Activated CD8-positive, alpha-beta memory T cell treated with anti-CD3 and anti-CD28 coated beads, Interleukin-2, amount 10 ng/mL, durations not matched to agents 7 days and 5 days (primary cell): ENCODE measurements around the gene PDIA6. TPM values are rescaled to one million over a fixed set of nuclear protein-coding genes. Genes with fewer than 3 reads are reported as not detected.

ENCODE experiments used
- ATAC-seq: fragments of 150-1000 bp; cut with Tn5 transposase; one replicate; pipeline ENCODE4 v1.10.0; 2021; ENCODE audit warnings: moderate library complexity
- CTCF ChIA-PET: fragments of 350-600 bp; sonication (Branson Sonifier 250); formaldehyde crosslinking; loops from one replicate; lab custom pipeline; 2021; ENCODE audit warnings: antibody characterized with exemption; lab: Charles Lee
- DNase-seq: peaks from one replicate; pipeline ENCODE4 v3.0.0-alpha.2; 2020
- H3K27ac Mint-ChIP-seq: one replicate; pipeline ENCODE4 v1.8.0; 2021; ENCODE audit warnings: mild to moderate bottlenecking, mixed read lengths
- H3K27me3 Mint-ChIP-seq: one replicate; pipeline ENCODE4 v1.8.0; 2021; ENCODE audit warnings: mixed read lengths
- H3K36me3 Mint-ChIP-seq: one replicate; pipeline ENCODE4 v1.8.0; 2021; ENCODE audit warnings: mild to moderate bottlenecking, mixed read lengths
- H3K4me1 Mint-ChIP-seq: one replicate; pipeline ENCODE4 v1.8.0; 2021; ENCODE audit warnings: mixed read lengths
- H3K4me3 Mint-ChIP-seq: one replicate; pipeline ENCODE4 v1.8.0; 2021; ENCODE audit warnings: mild to moderate bottlenecking, moderate library complexity, mixed read lengths
- H3K9me3 Mint-ChIP-seq: one replicate; pipeline ENCODE4 v1.8.0; 2022; ENCODE audit warnings: low read depth, mixed read lengths
- total RNA-seq, 2 experiments: library from RNA; stranded (reverse); gene quantifications; one replicate each; pipeline ENCODE4 v1.2.3, GENCODE V29; 2021

Gene PDIA6
- total RNA-seq, 2 experiments from 2014 or later = 134 to 174 TPM

DNA sequence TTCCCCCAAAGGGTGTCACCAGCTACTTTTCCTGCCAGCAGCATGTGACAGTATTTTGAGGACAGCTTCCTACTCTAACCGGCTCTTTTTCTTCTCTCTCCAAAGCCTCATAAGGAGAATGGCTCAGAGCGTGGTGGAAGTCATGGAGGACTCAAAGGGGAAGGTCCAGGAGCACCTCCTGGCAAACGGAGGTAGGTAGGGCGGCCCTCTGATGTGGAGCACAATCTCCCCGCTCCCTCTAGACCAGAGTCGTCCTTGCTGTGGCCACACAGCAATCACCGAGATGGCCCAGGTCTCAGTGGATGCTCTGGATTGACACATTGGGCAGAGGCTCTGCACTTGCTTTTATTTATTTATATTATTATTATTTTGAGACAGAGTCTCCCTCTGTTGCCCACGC, 58.7 kb downstream of the PDIA6 start:
- H3K9me3 Mint-ChIP-seq = no peaks in the 10 kb centered on the region
- H3K4me1 Mint-ChIP-seq = no peaks in the 10 kb centered on the region
- CTCF ChIA-PET = interaction anchor here (0.9 kb wide), 1 partner anchor 78 kb away, joined by 3 read pairs; no protein-coding TSS in a partner anchor
- H3K27ac Mint-ChIP-seq = no peak overlapping the region
- peaks cover 6% of the 10 kb centered on the region for H3K27me3 Mint-ChIP-seq
- DNase-seq (no peak), ATAC-seq (no peak)
- no peak overlapping the region for H3K4me3 Mint-ChIP-seq
- no peaks in the 10 kb centered on the region for H3K36me3 Mint-ChIP-seq

DNA sequence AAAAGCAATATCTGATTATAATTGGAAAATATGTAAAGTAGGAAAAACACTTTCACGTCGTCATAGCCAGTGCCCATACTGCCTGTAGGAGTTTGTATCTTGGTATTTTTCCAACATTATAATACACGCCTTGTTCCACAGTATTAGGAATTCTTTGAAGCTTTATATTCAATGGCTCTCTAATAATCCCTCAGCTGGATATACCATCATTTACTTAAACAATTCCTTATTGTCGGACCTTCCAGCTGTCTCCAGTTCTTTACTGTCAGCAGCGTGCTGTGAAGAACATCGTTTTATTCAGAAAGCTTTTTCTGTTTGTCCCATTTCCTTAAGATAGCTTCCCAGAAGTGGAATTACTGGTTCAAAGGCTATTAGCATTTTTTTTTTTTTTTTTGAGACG, 59.4 kb downstream of the PDIA6 start:
- Mint-ChIP-seq H3K4me1 (no peaks in the 10 kb centered on the region), H3K9me3 (no peaks in the 10 kb centered on the region), H3K36me3 (no peaks in the 10 kb centered on the region), H3K27ac (no peak overlapping the region), H3K4me3 (no peak overlapping the region), H3K27me3 (peaks cover 8% of the 10 kb centered on the region)
- CTCF ChIA-PET = interaction anchor here (0.9 kb wide), 1 partner anchor 79 kb away, joined by 3 read pairs; no protein-coding TSS in a partner anchor
- ATAC-seq = no peak
- no peak for DNase-seq

DNA sequence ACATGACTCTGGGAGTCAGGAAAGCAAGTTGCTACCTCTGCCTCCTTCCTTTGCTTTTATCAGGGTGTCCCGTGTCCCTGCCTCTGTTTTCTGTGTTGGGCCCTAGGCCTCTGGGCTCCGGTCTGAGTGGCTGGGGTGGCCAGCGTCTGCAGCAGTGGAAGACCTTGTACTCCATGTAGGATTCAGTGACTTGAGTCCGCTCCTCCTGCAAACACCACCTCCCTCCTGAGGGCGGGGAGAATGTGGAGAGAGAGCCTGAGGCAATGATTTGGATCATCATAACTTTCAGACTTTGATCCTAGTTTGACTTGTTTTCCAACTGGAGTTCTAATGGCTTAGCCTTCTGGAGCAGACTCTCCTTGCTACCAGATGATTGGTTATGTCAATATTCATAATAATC, 60.3 kb downstream of the PDIA6 start:
- H3K4me3 Mint-ChIP-seq = no peak overlapping the region
- CTCF ChIA-PET = no interaction called here

DNA sequence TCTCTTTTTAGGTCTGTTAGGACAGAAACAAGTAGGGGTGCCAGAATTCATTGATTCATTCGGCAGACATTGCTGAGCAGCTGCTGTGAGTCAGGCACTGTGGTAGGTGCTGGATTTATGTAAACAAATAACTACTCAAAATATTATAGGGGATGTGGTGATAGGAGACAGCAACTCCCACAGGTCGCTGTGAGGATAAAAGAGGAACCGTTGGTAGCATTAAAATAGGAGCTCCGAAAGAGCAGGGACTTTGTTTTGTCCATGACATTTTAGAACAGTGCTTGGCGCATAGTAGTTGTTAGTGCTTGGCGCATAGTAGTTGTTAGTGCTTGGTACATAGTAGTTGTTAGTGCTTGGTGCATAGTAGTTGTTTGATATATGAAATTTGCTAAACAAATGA, 62.0 kb downstream of the PDIA6 start:
- DNase-seq (no peak), ATAC-seq (no peak)
- Mint-ChIP-seq H3K36me3 (no peaks in the 10 kb centered on the region), H3K4me1 (peaks cover 6% of the 10 kb centered on the region), H3K27me3 (peaks cover 9% of the 10 kb centered on the region), H3K27ac (no peak overlapping the region), H3K4me3 (no peak overlapping the region), H3K9me3 (no peaks in the 10 kb centered on the region)
- CTCF ChIA-PET = no interaction called here

More for the DNA sequence above, 60.3 kb downstream of the PDIA6 start:
- no peaks in the 10 kb centered on the region for H3K9me3 Mint-ChIP-seq
- peaks cover 3% of the 10 kb centered on the region for H3K4me1 Mint-ChIP-seq
- peaks cover 9% of the 10 kb centered on the region for H3K27me3 Mint-ChIP-seq
- no peak for DNase-seq
- ATAC-seq = no peak
- no peak overlapping the region for H3K27ac Mint-ChIP-seq
- H3K36me3 Mint-ChIP-seq = no peaks in the 10 kb centered on the region

DNA sequence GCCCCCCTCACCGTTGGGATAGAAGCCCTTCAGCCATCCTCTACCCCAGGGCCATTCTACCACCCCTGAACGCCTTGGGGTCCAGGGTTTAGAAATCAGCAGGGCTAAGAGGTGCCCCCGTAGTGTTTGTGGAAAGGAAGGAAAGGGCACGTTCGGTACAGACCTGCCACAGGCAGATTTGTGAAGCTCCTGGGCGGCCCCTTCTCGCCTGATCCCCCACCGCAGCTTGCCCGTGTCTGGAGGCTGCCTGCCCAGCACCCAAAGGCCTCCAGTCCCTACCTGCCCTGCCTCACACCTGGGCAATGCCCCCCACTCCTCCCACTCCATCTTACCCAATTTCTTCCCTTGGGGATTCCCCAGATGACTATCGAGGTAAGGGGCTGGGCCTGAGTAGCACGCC, 69.9 kb downstream of the PDIA6 start:
- CTCF ChIA-PET = no interaction called here
- no peak for DNase-seq
- H3K9me3 Mint-ChIP-seq = no peaks in the 10 kb centered on the region
- H3K36me3 Mint-ChIP-seq = no peaks in the 10 kb centered on the region
- peaks cover 10% of the 10 kb centered on the region for H3K4me1 Mint-ChIP-seq
- ATAC-seq = no peak
- H3K27ac Mint-ChIP-seq = no peak overlapping the region
- H3K4me3 Mint-ChIP-seq = no peak overlapping the region
- no peaks in the 10 kb centered on the region for H3K27me3 Mint-ChIP-seq

DNA sequence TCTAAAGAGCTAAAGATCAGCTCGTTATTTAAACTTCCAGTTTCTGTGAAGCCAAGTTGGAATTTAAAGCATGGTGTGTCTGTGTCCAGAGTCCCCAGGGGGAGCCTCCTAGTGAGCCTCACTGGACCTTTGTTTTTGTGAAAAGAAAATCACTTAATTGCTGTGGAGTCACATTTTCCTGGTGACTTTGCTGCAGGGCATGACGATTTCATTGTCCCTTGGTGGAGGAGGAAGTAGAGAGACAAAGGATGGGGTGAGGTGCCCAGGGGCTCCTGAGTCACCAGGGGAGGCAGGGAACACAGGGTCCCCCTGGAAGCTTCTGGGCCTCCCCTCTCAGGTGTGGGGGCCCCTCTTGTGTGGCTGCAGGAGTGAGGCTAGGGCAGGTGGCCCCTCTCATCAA, 71.4 kb downstream of the PDIA6 start:
- H3K4me1 Mint-ChIP-seq = peaks cover 6% of the 10 kb centered on the region
- CTCF ChIA-PET = no interaction called here
- H3K27ac Mint-ChIP-seq = no peak overlapping the region
- H3K4me3 Mint-ChIP-seq = no peak overlapping the region
- peaks cover 3% of the 10 kb centered on the region for H3K27me3 Mint-ChIP-seq
- no peak for DNase-seq
- H3K9me3 Mint-ChIP-seq = no peaks in the 10 kb centered on the region
- H3K36me3 Mint-ChIP-seq = peaks cover 1% of the 10 kb centered on the region
- no peak for ATAC-seq

DNA sequence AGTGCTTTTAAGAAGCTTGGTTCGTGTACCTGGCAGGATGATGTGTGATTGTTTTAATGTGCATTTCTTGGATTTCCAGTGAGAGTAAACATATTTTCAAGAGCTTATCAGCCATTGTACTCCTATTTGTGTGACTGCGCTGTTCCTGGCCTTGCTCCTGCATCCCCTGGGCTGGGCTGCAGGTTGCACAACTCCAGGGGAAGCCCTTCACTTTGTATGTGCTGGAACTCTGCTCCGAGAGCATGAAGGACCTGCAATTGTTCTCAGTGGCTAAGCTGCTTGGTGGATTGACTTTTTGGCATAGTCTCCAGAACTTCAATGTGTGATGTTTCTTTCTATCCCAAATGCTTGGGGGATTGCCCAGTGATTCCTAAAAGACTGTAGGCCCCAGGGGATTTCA, 72.4 kb downstream of the PDIA6 start:
- H3K4me1 Mint-ChIP-seq = peaks cover 2% of the 10 kb centered on the region
- no peaks in the 10 kb centered on the region for H3K9me3 Mint-ChIP-seq
- no peak overlapping the region for H3K27ac Mint-ChIP-seq
- DNase-seq (no peak), ATAC-seq (no peak)
- CTCF ChIA-PET = no interaction called here
- H3K27me3 Mint-ChIP-seq = peaks cover 6% of the 10 kb centered on the region
- H3K4me3 Mint-ChIP-seq = no peak overlapping the region
- peaks cover 1% of the 10 kb centered on the region for H3K36me3 Mint-ChIP-seq

DNA sequence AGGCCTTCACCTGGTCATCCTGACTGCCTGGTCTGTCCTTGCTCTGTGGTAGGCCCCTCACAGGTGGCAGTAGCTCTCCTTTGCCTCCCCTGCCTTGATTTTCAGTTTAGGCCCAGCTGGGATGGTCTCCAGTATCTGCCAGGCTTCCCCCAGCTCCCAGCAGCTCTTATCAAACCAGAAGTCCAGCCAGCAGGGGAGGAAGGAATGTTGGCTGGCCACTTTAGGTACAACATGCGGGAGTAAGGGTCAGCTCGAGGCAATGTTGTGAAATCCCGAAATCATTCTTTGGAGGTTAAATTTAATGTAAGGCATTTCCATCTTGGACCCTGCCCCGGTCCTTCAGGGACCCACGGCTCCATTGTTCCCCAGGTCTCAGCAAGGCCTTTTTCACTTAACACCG, 74.4 kb downstream of the PDIA6 start:
- CTCF ChIA-PET = interaction anchor here (1.5 kb wide), 1 partner anchor 10 kb away, joined by 7 read pairs; no protein-coding TSS in a partner anchor
- Mint-ChIP-seq H3K36me3 (peaks cover 1% of the 10 kb centered on the region), H3K27me3 (peaks cover 10% of the 10 kb centered on the region), H3K4me1 (no peaks in the 10 kb centered on the region), H3K4me3 (no peak overlapping the region), H3K9me3 (no peaks in the 10 kb centered on the region), H3K27ac (no peak overlapping the region)
- ATAC-seq = no peak
- no peak for DNase-seq

DNA sequence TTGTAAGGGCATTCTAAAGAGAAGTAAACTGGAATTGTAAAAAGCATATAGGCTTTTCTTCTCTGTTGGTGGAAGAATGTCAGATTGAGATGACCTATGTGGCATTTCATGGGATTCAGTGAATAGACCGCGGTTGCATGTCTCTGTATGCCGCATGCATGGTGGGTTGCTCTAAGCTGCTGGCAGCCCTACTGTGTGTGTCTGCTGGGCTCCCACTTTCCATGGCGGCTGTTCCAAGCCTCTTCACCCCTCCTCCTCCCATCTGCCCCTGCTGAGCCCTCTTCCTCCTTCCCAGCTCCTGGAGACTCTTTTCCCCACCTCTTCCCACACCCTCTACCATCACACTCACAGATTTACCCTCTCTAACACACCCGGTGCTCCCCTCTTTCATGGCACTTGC, 78.6 kb downstream of the PDIA6 start:
- H3K27me3 Mint-ChIP-seq = peaks cover 10% of the 10 kb centered on the region
- ATAC-seq = no peak
- peaks cover 4% of the 10 kb centered on the region for H3K4me1 Mint-ChIP-seq
- CTCF ChIA-PET = no interaction called here
- DNase-seq = no peak
- H3K9me3 Mint-ChIP-seq = no peaks in the 10 kb centered on the region
- H3K27ac Mint-ChIP-seq = no peak overlapping the region
- no peak overlapping the region for H3K4me3 Mint-ChIP-seq
- peaks cover 1% of the 10 kb centered on the region for H3K36me3 Mint-ChIP-seq

DNA sequence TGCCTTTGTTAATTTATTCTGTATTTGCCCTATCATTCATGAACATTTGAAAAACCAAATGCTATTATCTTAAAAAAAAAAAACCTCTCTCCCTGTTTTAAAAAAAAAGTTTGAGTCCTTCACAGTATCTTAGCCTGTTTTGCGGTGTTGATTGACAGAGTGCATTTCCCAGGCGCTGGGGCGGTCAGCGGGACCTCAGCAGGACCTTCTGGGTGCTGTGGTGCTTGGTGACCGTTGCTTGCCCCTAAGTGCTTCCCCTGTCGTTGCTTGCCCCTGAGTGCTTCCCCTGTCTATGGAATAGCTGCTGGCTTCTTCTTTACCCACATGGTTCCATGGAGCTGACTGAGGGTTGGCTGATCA, 79.0 kb downstream of the PDIA6 start:
- Mint-ChIP-seq H3K27me3 (peaks cover 10% of the 10 kb centered on the region), H3K36me3 (peaks cover 1% of the 10 kb centered on the region), H3K4me1 (peaks cover 4% of the 10 kb centered on the region), H3K27ac (no peak overlapping the region), H3K9me3 (no peaks in the 10 kb centered on the region), H3K4me3 (no peak overlapping the region)
- ATAC-seq (no peak), DNase-seq (no peak)
- CTCF ChIA-PET = no interaction called here

Other genes with a start within 250 kb of the PDIA6 start
- 10 to 100 TPM; 24.9 to 27.1 TPM for gene NOL10, start 122.8 kb downstream of the PDIA6 start, total RNA-seq
- gene ATP6V1C2, start 91.2 kb downstream of the PDIA6 start, total RNA-seq = not detected
- not detected for gene KCNF1, start 99.1 kb upstream of the PDIA6 start, total RNA-seq